ENCODE results near the gene RNF144A. TPM values are rescaled to one million over a fixed set of nuclear protein-coding genes. Genes with fewer than 3 reads are reported as not detected.

Gene RNF144A
- total RNA-seq, 1 donor from 2014 or later = 52.8 TPM

DNA sequence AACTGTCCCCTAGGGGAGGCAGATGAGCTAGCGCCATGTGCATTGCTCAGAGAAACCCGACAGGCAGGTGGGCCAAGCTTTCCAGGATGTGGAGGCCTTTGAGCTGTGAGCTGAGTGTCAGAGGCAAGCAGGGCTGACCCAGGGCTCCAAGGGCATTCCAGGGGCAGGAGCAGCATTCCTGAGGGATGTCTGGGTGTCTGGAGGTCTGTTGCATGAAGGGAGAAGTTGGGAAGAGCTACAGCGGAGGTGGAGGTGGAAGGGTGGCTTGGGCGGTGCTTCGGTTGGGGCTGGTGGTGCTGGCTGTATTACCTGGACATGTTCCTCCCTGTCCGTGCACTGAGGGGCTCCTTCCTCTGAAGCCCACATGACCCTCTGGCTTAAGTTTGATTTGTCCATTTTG, 102.8 kb downstream of the RNF144A start:
- H3K27me3 Mint-ChIP-seq (ENCODE audit: low read depth) = no peaks in the 10 kb centered on the region
- H3K4me3 Mint-ChIP-seq = no peak overlapping the region
- no peaks in the 10 kb centered on the region for H3K9me3 Mint-ChIP-seq
- TF ChIP-seq, protein P1, sequence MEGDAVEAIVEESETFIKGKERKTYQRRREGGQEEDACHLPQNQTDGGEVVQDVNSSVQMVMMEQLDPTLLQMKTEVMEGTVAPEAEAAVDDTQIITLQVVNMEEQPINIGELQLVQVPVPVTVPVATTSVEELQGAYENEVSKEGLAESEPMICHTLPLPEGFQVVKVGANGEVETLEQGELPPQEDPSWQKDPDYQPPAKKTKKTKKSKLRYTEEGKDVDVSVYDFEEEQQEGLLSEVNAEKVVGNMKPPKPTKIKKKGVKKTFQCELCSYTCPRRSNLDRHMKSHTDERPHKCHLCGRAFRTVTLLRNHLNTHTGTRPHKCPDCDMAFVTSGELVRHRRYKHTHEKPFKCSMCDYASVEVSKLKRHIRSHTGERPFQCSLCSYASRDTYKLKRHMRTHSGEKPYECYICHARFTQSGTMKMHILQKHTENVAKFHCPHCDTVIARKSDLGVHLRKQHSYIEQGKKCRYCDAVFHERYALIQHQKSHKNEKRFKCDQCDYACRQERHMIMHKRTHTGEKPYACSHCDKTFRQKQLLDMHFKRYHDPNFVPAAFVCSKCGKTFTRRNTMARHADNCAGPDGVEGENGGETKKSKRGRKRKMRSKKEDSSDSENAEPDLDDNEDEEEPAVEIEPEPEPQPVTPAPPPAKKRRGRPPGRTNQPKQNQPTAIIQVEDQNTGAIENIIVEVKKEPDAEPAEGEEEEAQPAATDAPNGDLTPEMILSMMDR (IDR thresholded peaks at IDR 0.05; ENCODE audit: unreplicated experiment) = no peak
- peaks cover 76% of the 10 kb centered on the region for H3K4me1 Mint-ChIP-seq
- DNase-seq (ENCODE audit: low spot score in 2 of 2, unreplicated experiment in 2 of 2) = no peak
- H3K36me3 Mint-ChIP-seq = peaks cover 33% of the 10 kb centered on the region
- no peak overlapping the region for H3K27ac Mint-ChIP-seq

DNA sequence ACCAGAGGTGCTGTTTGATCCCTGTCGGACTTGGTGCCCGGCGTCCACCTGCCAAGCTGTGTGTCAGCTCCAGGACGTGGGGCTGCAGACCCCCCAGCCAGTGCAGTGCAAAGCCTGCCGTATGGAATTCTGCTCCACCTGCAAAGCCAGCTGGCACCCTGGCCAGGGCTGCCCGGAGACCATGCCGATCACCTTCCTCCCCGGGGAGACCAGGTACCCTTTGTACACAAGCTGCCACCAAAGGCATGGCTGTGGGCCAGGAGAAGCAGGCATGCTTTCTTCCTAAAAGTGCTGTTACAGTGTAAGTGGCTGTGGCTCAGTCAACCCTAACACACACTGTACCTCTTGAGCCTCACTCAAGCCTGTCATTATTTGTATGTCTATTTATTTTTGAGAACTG, 103.3 kb downstream of the RNF144A start:
- TF ChIP-seq, protein P1 (IDR thresholded peaks at IDR 0.05; ENCODE audit: unreplicated experiment) = no peak
- Mint-ChIP-seq H3K9me3 (no peaks in the 10 kb centered on the region), H3K27ac (no peak overlapping the region), H3K4me3 (no peak overlapping the region), H3K36me3 (peaks cover 33% of the 10 kb centered on the region), H3K4me1 (peaks cover 72% of the 10 kb centered on the region), H3K27me3 (ENCODE audit: low read depth) (no peaks in the 10 kb centered on the region)
- DNase-seq (ENCODE audit: low spot score in 2 of 2, unreplicated experiment in 2 of 2) = no peak

DNA sequence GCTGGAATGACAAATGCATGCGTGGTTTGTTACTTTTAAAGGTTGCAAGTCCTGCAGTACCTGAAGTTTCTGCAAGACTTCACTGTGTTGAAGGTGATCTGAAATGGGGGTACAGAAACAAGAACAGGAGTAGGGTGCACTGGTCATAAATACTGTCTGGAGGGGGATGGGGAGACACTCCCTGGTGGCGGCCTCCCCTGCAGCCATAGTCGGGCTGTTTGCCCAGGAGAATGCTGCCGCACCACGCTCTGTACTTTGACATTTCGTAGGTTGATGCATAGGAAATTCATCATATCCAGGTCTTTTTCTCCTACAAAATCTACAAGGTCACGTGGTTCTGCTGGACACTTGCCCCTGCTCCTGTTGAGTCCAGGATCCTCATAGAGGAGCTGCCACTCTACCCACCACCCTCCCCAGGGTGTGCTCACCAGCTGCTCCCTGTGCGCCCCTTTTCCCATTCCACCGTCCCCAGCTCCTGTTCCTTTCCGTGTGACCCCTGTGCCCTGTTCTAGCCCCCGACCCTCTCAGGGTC, 103.8 kb downstream of the RNF144A start:
- TF ChIP-seq, protein P1 (IDR thresholded peaks at IDR 0.05; ENCODE audit: unreplicated experiment) = no peak
- no peaks in the 10 kb centered on the region for H3K9me3 Mint-ChIP-seq
- DNase-seq (ENCODE audit: low spot score in 2 of 2, unreplicated experiment in 2 of 2) = no peak
- H3K27ac Mint-ChIP-seq = no peak overlapping the region
- H3K27me3 Mint-ChIP-seq (ENCODE audit: low read depth) = no peaks in the 10 kb centered on the region
- H3K4me3 Mint-ChIP-seq = no peak overlapping the region
- H3K36me3 Mint-ChIP-seq = peaks cover 33% of the 10 kb centered on the region
- H3K4me1 Mint-ChIP-seq = peaks cover 69% of the 10 kb centered on the region

DNA sequence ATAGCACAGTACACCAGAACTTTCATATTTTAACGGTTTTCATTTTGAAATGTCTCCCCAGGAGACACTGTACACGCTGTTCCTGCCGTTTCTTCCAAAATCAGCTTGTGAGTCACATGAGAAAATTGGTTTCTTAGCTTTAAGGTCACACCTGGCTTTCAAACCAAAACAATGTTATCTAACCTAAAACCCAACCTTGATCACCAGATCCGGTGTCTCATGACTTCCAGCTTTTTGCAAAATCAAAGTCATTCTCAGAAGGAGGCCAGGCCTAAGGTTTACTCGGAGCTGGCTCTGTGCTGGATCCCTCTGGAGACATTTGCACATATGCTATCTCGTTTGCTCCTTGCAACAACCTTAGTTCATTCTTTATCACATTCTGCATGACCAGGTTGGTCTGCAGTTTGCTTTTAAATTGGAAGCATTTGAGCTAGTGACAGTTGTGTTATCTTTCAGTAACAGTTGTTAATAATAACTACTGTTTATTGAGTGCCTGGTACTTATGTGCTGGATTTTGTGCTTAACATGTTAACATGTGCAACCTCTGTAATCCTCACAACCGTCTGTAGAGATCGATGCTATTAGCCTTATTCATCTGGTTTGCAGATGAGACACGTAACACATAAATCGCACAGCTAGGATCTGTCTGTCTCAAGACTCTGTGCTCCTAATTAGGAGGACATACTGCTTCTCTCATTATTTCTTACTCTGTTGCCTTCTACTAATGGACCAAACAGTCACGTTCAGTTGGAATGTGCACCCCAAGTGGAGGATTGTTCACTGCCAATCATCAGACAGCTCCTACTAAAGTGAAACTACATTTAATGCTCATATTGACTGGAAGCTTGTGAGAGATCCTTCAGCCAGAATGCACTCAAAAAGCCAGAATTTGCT, 105.5 kb downstream of the RNF144A start:
- H3K9me3 Mint-ChIP-seq = no peaks in the 10 kb centered on the region
- no peak for DNase-seq (ENCODE audit: low spot score in 2 of 2, unreplicated experiment in 2 of 2)
- TF ChIP-seq, protein P1 (IDR thresholded peaks at IDR 0.05; ENCODE audit: unreplicated experiment) = no peak
- no peaks in the 10 kb centered on the region for H3K27me3 Mint-ChIP-seq (ENCODE audit: low read depth)
- H3K36me3 Mint-ChIP-seq = peaks cover 36% of the 10 kb centered on the region
- H3K27ac Mint-ChIP-seq = peak overlapping the region; percentile 41
- no peak overlapping the region for H3K4me3 Mint-ChIP-seq
- H3K4me1 Mint-ChIP-seq = peaks cover 65% of the 10 kb centered on the region

DNA sequence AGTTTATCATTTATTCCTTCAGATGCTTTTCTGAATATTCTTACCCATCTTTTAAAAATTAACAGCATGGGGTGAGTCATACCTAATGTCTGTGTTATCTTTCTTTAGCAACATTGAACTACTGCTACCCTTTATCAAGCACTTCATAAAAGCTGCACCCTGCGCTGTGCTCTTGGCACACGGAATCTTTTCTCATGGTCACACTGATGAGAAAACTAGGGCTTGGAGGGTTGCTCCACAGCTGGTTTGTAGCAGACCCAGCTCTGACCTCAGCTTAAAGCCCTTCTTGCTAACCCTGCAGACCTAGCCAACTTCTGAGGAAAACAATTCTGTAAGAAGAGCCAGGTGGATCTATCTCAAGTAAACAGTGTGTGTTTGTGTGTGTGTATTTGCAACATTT, 106.3 kb downstream of the RNF144A start:
- H3K9me3 Mint-ChIP-seq = no peaks in the 10 kb centered on the region
- no peak for DNase-seq (ENCODE audit: low spot score in 2 of 2, unreplicated experiment in 2 of 2)
- no peak overlapping the region for H3K4me3 Mint-ChIP-seq
- H3K4me1 Mint-ChIP-seq = peaks cover 60% of the 10 kb centered on the region
- TF ChIP-seq, protein P1 (IDR thresholded peaks at IDR 0.05; ENCODE audit: unreplicated experiment) = no peak
- H3K27me3 Mint-ChIP-seq (ENCODE audit: low read depth) = no peaks in the 10 kb centered on the region
- H3K36me3 Mint-ChIP-seq = peaks cover 43% of the 10 kb centered on the region
- H3K27ac Mint-ChIP-seq = peak overlapping the region; percentile 27
